Measurements from ENCODE around the gene LRPPRC.

LRPPRC gene

GRCh38 chr2:43846140-43846793 lies 149.5 kb downstream of the LRPPRC start:
- H3K27me3 Mint-ChIP-seq = peaks cover 11% of the 10 kb centered on the region

GRCh38 chr2:43845181-43845580 lies 150.6 kb downstream of the LRPPRC start:
- Mint-ChIP-seq H3K27me3 (peaks cover 6% of the 10 kb centered on the region), H3K9me3 (no peaks in the 10 kb centered on the region), H3K4me3 (no peak overlapping the region), H3K36me3 (ENCODE audit: low read depth) (no peaks in the 10 kb centered on the region), H3K27ac (no peak overlapping the region), H3K4me1 (ENCODE audit: low read depth) (no peaks in the 10 kb centered on the region)
- no peak for DNase-seq

More at GRCh38 chr2:43846140-43846793, 149.5 kb downstream of the LRPPRC start:
- no peak for DNase-seq
- Mint-ChIP-seq H3K4me3 (no peak overlapping the region), H3K27ac (no peak overlapping the region), H3K36me3 (ENCODE audit: low read depth) (no peaks in the 10 kb centered on the region), H3K4me1 (ENCODE audit: low read depth) (no peaks in the 10 kb centered on the region), H3K9me3 (no peaks in the 10 kb centered on the region)

GRCh38 chr2:43842866-43843226 lies 152.9 kb downstream of the LRPPRC start:
- Mint-ChIP-seq H3K27me3 (no peaks in the 10 kb centered on the region), H3K4me1 (ENCODE audit: low read depth) (no peaks in the 10 kb centered on the region), H3K4me3 (no peak overlapping the region), H3K36me3 (ENCODE audit: low read depth) (no peaks in the 10 kb centered on the region), H3K9me3 (no peaks in the 10 kb centered on the region), H3K27ac (no peak overlapping the region)
- no peak for DNase-seq

- H3K9me3 Mint-ChIP-seq = no peaks in the 10 kb centered on the region
- no peak for DNase-seq
- no peaks in the 10 kb centered on the region for H3K27me3 Mint-ChIP-seq
- no peak overlapping the region for H3K4me3 Mint-ChIP-seq
- H3K27ac Mint-ChIP-seq = no peak overlapping the region
- H3K36me3 Mint-ChIP-seq (ENCODE audit: low read depth) = no peaks in the 10 kb centered on the region
- H3K4me1 Mint-ChIP-seq (ENCODE audit: low read depth) = no peaks in the 10 kb centered on the region
Observed at GRCh38 chr2:43841949-43842865, 153.6 kb downstream of the LRPPRC start.

- Mint-ChIP-seq H3K27ac (no peak overlapping the region), H3K27me3 (no peaks in the 10 kb centered on the region), H3K36me3 (ENCODE audit: low read depth) (no peaks in the 10 kb centered on the region), H3K4me3 (no peak overlapping the region), H3K4me1 (ENCODE audit: low read depth) (no peaks in the 10 kb centered on the region), H3K9me3 (no peaks in the 10 kb centered on the region)
- DNase-seq = no peak
Observed at GRCh38 chr2:43840965-43841364, 154.8 kb downstream of the LRPPRC start.

- H3K36me3 Mint-ChIP-seq (ENCODE audit: low read depth) = no peaks in the 10 kb centered on the region
- H3K4me3 Mint-ChIP-seq = no peak overlapping the region
- no peak overlapping the region for H3K27ac Mint-ChIP-seq
- no peaks in the 10 kb centered on the region for H3K27me3 Mint-ChIP-seq
- H3K4me1 Mint-ChIP-seq (ENCODE audit: low read depth) = no peaks in the 10 kb centered on the region
- DNase-seq = no peak
- H3K9me3 Mint-ChIP-seq = no peaks in the 10 kb centered on the region
Observed at GRCh38 chr2:43839776-43840564, 155.8 kb downstream of the LRPPRC start.

GRCh38 chr2:43838560-43839267 lies 157.1 kb downstream of the LRPPRC start, which contains the start of the genes ABCG5 and ABCG8:
Gene ABCG5 (minus strand): TSS chr2:43838839. CDS start chr2:43838679, 160 bp downstream.
Gene ABCG8 (plus strand): TSS chr2:43838971. CDS start chr2:43839054, 83 bp downstream.
- Mint-ChIP-seq H3K4me1 (ENCODE audit: low read depth) (no peaks in the 10 kb centered on the region), H3K4me3 (no peak within 1 kb of the TSS), H3K27me3 (no peaks in the 10 kb centered on the region), H3K36me3 (ENCODE audit: low read depth) (no peaks in the 10 kb centered on the region), H3K9me3 (no peaks in the 10 kb centered on the region), H3K27ac (no peak within 1 kb of the TSS)
- no peak for DNase-seq

- Mint-ChIP-seq H3K36me3 (ENCODE audit: low read depth) (no peaks in the 10 kb centered on the region), H3K27me3 (peaks cover under 1% of the 10 kb centered on the region), H3K9me3 (no peaks in the 10 kb centered on the region), H3K4me3 (no peak overlapping the region), H3K4me1 (ENCODE audit: low read depth) (no peaks in the 10 kb centered on the region), H3K27ac (no peak overlapping the region)
- DNase-seq = no peak
Observed at GRCh38 chr2:43837831-43838559, 157.8 kb downstream of the LRPPRC start.

GRCh38 chr2:43837033-43837432 lies 158.8 kb downstream of the LRPPRC start:
- H3K27me3 Mint-ChIP-seq = peaks cover 10% of the 10 kb centered on the region
- DNase-seq = no peak
- no peak overlapping the region for H3K4me3 Mint-ChIP-seq
- H3K27ac Mint-ChIP-seq = no peak overlapping the region
- H3K4me1 Mint-ChIP-seq (ENCODE audit: low read depth) = no peaks in the 10 kb centered on the region
- H3K9me3 Mint-ChIP-seq = no peaks in the 10 kb centered on the region
- H3K36me3 Mint-ChIP-seq (ENCODE audit: low read depth) = no peaks in the 10 kb centered on the region
